Panc1 (cell line): ENCODE results near the gene ESR1. TPM values are rescaled to one million over a fixed set of nuclear protein-coding genes. Genes with fewer than 3 reads are reported as not detected.

ENCODE experiments used
- ATAC-seq: fragments of 200-7000 bp; cut with Tn5 transposase; 2 replicates; pipeline ENCODE4 v1.9.1; 2020; ENCODE audit warnings: mild to moderate bottlenecking, moderate library complexity
- BruUV-seq: library from RNA; stranded (reverse); fragments of 400-500 nt; replicated peaks from 2 replicates; lab custom pipeline; 2021; lab: Mats Ljungman, UMichigan
- CTCF ChIA-PET: fragments of 300-600 bp; sonication (Branson Sonifier 250); formaldehyde crosslinking; loops from one replicate; lab custom pipeline; 2022; ENCODE audit warnings: antibody characterized with exemption; lab: Charles Lee
- POLR2A ChIA-PET: fragments of 300-600 bp; sonication (Branson Sonifier 250); formaldehyde crosslinking; loops from one replicate; lab custom pipeline; 2022; ENCODE audit warnings: antibody characterized with exemption; lab: Charles Lee
- DNase-seq: peaks from one replicate; pipeline ENCODE4 v3.0.0-alpha.2; 2010; ENCODE audit warnings: low read depth, low spot score
- H3K27ac ChIP-seq: 2 replicates; pipeline ENCODE4 v1.5.1; 2011; ENCODE audit warnings: mild to moderate bottlenecking, low read length, inconsistent platforms
- H3K27me3 ChIP-seq: fragments of 200-500 bp; sonication (Bioruptor generic); 2 replicates; pipeline ENCODE4 v1.6.0; 2014; ENCODE audit warnings: low read length, inconsistent platforms; ENCODE audit not compliant: control insufficient read depth, insufficient read depth
- H3K36me3 ChIP-seq: fragments of 200-500 bp; sonication (Bioruptor generic); 2 replicates; pipeline ENCODE4 v1.5.1; 2014; ENCODE audit warnings: inconsistent platforms, mild to moderate bottlenecking, low read length, moderate library complexity; ENCODE audit not compliant: control insufficient read depth, insufficient read depth
- H3K4me1 ChIP-seq: 2 replicates; pipeline ENCODE4 v1.5.1; 2011; ENCODE audit warnings: inconsistent platforms, mild to moderate bottlenecking, low read length, moderate library complexity; ENCODE audit not compliant: control insufficient read depth, insufficient read depth
- H3K4me3 ChIP-seq, 2 experiments: 2 replicates each; pipeline ENCODE4 v1.5.1; 2011 to 2012; ENCODE audit warnings: low read depth in 2 of 2, low read length in 2 of 2, mild to moderate bottlenecking in 2 of 2, inconsistent platforms in 1 of 2, moderate library complexity in 1 of 2
- H3K9me3 ChIP-seq: fragments of 200-500 bp; sonication (Bioruptor generic); 2 replicates; pipeline ENCODE4 v1.5.1; 2014; ENCODE audit warnings: low read depth, mild to moderate bottlenecking, inconsistent platforms, low read length, moderate library complexity; ENCODE audit not compliant: control insufficient read depth, insufficient read depth
- POLR2AphosphoS5 ChIP-seq: IDR thresholded peaks from 2 replicates; pipeline ENCODE4 v1.6.1; 2012; ENCODE audit warnings: mild to moderate bottlenecking, low read depth, low read length, moderate library complexity
- SIN3A ChIP-seq: IDR thresholded peaks from 2 replicates; pipeline ENCODE4 v1.6.1; 2012; ENCODE audit warnings: low read depth, mild to moderate bottlenecking, low read length, moderate library complexity, borderline replicate concordance; ENCODE audit not compliant: insufficient read depth
- TCF7L2 ChIP-seq: IDR thresholded peaks from 2 replicates; pipeline ENCODE4 v1.6.1; 2011; ENCODE audit warnings: mild to moderate bottlenecking, low read depth, low read length, inconsistent platforms
- in situ Hi-C: cut with HindIII; loops from 2 replicates; pipeline ENCODE4 v1.10.0; 2016; ENCODE audit warnings: low sequenced_read_pairs, low pct_unique_long_range_greater_than_20kb
- intact Hi-C: fragments of 100-400 bp; cut with micrococcal nuclease; formaldehyde crosslinking; loops from one replicate; pipeline ENCODE4 v1.10.0; 2022; ENCODE audit not compliant: unreplicated experiment
- total RNA-seq: library from RNA; stranded (reverse); gene quantifications from one replicate; pipeline ENCODE4 v1.2.1, GENCODE V29; 2021; ENCODE audit not compliant: unreplicated experiment
- TF ChIP-seq, protein P1 (sequence below), 2 experiments: IDR thresholded peaks; 2 replicates each; pipeline ENCODE4 v1.6.1; 2011 to 2012; ENCODE audit warnings: low read depth in 2 of 2, control low read depth in 1 of 2, low read length in 1 of 2, mild to moderate bottlenecking in 1 of 2, moderate library complexity in 1 of 2; ENCODE audit not compliant: insufficient read depth in 1 of 2
- TF ChIP-seq, protein P2 (sequence below): fragments of 450-650 bp; IDR thresholded peaks from 2 replicates; pipeline ENCODE4 v1.5.1; 2017; ENCODE audit warnings: mild to moderate bottlenecking

The ESR1 gene
- total RNA-seq, 1 experiment from 2014 or later, result 0.03 TPM

DNA sequence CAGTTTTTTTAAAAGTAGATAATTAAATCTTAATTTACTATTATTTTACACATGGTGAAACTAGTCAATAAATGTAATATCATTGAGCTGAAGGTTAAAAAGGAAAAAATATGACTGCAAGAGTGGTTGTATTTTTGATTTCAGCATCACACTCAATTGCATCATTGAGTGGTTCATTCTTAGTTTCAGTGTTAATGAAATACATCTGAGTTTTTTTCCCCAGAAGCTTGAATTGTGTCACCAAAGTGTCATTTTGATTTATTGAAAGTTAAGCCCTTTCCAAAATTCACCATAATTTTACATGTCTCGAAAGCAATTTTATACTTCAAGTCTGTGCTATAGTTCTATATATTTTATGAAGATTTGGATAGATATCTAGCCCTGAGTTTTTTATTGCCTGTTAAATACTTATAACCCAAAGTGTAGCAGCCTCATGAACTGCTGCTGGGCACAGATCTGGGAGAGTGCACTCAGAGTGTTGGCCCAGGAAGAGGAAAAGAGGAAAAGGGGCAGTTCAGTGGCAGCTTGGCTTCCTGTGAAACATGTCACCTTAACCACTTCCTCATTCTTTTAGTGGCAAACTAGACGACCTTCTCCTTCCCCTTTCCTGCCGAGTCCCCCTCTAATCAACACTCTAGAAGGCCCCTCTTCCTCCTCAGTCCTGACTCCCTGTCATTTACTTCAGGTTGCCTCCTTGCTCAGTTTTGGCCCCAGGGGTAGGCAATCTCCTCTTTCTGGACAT, 140.7 kb downstream of the ESR1 start:
- H3K4me3 ChIP-seq, result no peak overlapping the region
- ATAC-seq (no peak), DNase-seq (no peak)
- in situ Hi-C loops (no loop called here), intact Hi-C loops (no loop called here)
- no peaks in the 10 kb centered on the region for H3K27me3 ChIP-seq
- ChIA-PET CTCF (no interaction called here), POLR2A (no interaction called here)
- TF ChIP-seq, protein P1, sequence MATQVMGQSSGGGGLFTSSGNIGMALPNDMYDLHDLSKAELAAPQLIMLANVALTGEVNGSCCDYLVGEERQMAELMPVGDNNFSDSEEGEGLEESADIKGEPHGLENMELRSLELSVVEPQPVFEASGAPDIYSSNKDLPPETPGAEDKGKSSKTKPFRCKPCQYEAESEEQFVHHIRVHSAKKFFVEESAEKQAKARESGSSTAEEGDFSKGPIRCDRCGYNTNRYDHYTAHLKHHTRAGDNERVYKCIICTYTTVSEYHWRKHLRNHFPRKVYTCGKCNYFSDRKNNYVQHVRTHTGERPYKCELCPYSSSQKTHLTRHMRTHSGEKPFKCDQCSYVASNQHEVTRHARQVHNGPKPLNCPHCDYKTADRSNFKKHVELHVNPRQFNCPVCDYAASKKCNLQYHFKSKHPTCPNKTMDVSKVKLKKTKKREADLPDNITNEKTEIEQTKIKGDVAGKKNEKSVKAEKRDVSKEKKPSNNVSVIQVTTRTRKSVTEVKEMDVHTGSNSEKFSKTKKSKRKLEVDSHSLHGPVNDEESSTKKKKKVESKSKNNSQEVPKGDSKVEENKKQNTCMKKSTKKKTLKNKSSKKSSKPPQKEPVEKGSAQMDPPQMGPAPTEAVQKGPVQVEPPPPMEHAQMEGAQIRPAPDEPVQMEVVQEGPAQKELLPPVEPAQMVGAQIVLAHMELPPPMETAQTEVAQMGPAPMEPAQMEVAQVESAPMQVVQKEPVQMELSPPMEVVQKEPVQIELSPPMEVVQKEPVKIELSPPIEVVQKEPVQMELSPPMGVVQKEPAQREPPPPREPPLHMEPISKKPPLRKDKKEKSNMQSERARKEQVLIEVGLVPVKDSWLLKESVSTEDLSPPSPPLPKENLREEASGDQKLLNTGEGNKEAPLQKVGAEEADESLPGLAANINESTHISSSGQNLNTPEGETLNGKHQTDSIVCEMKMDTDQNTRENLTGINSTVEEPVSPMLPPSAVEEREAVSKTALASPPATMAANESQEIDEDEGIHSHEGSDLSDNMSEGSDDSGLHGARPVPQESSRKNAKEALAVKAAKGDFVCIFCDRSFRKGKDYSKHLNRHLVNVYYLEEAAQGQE (IDR thresholded peaks at IDR 0.05; ENCODE audit: insufficient read depth in 1 of 2, low read depth in 2 of 2, low read length in 1 of 2), result no peak
- no peak for TF ChIP-seq POLR2AphosphoS5
- no peak overlapping the region for H3K27ac ChIP-seq
- no peaks in the 10 kb centered on the region for H3K9me3 ChIP-seq
- H3K4me1 ChIP-seq, result no peaks in the 10 kb centered on the region
- H3K36me3 ChIP-seq, result no peaks in the 10 kb centered on the region
- BruUV-seq, result no TSS peak

DNA sequence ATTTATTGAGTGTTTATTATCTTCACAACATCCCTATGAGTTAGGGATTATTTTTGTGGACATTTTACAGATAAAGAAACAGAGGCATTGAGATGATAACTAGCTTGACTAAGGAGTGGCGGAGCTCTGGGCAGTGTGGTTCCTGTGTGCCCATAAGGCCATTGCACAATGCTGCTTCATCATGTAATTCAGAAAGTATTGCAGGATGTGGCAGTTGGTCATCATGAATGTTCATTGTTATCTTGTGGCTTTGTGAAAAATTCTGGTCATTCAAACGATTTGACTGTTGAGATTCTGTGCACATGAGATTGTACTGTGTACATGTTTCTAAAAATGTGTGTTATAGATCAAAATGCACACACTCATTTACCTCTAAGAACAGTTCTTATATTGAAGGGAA, 150.8 kb downstream of the ESR1 start:
- BruUV-seq, result no TSS peak
- intact Hi-C loops, result no loop called here

More for the DNA sequence above, 150.8 kb downstream of the ESR1 start:
- POLR2A ChIA-PET, result no interaction called here
- no peaks in the 10 kb centered on the region for H3K36me3 ChIP-seq
- no peaks in the 10 kb centered on the region for H3K27me3 ChIP-seq
- DNase-seq (no peak), ATAC-seq (no peak)
- H3K27ac ChIP-seq, result no peak overlapping the region
- no peaks in the 10 kb centered on the region for H3K4me1 ChIP-seq
- H3K4me3 ChIP-seq, result no peak overlapping the region
- H3K9me3 ChIP-seq, result no peaks in the 10 kb centered on the region
- in situ Hi-C loops, result no loop called here
- TF ChIP-seq, protein P1 (IDR thresholded peaks at IDR 0.05; ENCODE audit: insufficient read depth in 1 of 2, low read depth in 2 of 2, low read length in 1 of 2), result no peak
- TF ChIP-seq SIN3A, result no peak
- TF ChIP-seq TCF7L2, result no peak
- TF ChIP-seq, protein P2, sequence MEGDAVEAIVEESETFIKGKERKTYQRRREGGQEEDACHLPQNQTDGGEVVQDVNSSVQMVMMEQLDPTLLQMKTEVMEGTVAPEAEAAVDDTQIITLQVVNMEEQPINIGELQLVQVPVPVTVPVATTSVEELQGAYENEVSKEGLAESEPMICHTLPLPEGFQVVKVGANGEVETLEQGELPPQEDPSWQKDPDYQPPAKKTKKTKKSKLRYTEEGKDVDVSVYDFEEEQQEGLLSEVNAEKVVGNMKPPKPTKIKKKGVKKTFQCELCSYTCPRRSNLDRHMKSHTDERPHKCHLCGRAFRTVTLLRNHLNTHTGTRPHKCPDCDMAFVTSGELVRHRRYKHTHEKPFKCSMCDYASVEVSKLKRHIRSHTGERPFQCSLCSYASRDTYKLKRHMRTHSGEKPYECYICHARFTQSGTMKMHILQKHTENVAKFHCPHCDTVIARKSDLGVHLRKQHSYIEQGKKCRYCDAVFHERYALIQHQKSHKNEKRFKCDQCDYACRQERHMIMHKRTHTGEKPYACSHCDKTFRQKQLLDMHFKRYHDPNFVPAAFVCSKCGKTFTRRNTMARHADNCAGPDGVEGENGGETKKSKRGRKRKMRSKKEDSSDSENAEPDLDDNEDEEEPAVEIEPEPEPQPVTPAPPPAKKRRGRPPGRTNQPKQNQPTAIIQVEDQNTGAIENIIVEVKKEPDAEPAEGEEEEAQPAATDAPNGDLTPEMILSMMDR, result no peak
- TF ChIP-seq POLR2AphosphoS5, result no peak
- CTCF ChIA-PET, result no interaction called here
